VCaP (cell line): ENCODE data around the gene DIS3L2.

Source experiments
- H3K27ac ChIP-seq: fragments of 450-650 bp; 2 replicates; pipeline ENCODE4 v1.5.1; 2017
- TF ChIP-seq, protein P1 (sequence below): fragments of 450-650 bp; conservative IDR thresholded peaks from 2 replicates; pipeline ENCODE4 v1.5.1; 2017; ENCODE audit warnings: mild to moderate bottlenecking, moderate library complexity

The DIS3L2 gene

DNA sequence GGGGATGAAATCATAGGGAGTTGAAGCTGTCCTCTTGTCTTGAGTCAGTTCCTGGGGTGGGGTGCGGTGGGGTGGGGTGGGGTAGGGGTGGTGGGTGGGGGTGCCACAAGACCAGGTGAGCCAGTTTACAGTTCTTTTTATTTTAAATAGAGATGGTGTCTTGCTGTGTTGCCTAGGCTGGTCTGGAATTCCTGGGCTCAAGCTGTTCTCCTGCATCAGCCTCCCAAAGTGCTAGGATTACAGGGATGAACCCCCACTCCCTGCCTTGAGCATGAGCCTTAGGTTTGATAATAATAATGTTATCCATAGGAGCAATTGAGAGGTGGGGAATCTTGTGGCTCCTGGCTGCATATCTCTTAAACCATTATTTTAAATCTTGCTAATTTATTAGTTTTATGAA lies 234.0 kb downstream of the DIS3L2 start:
- H3K27ac ChIP-seq, result no peak overlapping the region
- TF ChIP-seq, protein P1, sequence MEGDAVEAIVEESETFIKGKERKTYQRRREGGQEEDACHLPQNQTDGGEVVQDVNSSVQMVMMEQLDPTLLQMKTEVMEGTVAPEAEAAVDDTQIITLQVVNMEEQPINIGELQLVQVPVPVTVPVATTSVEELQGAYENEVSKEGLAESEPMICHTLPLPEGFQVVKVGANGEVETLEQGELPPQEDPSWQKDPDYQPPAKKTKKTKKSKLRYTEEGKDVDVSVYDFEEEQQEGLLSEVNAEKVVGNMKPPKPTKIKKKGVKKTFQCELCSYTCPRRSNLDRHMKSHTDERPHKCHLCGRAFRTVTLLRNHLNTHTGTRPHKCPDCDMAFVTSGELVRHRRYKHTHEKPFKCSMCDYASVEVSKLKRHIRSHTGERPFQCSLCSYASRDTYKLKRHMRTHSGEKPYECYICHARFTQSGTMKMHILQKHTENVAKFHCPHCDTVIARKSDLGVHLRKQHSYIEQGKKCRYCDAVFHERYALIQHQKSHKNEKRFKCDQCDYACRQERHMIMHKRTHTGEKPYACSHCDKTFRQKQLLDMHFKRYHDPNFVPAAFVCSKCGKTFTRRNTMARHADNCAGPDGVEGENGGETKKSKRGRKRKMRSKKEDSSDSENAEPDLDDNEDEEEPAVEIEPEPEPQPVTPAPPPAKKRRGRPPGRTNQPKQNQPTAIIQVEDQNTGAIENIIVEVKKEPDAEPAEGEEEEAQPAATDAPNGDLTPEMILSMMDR, result no peak

DNA sequence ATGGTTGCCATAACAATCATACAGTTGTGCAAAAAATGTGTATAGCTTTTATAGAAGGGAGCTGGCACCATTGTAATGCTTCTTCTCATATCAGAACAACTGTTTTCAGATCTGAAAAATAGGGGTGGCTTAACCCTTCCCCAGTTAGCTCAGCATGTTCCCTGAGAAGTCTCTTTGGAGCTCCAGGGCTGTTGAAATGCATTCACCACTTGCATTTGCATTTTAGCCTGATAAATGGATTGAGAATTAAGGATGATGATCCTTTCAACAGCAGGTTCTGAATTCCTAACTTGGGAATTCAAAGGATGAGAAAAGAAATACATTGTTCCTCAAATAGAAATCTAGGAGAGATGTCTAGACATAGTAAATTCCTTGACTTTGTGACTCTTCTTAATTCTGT lies 235.3 kb downstream of the DIS3L2 start:
- TF ChIP-seq, protein P1, result no peak
- no peak overlapping the region for H3K27ac ChIP-seq

DNA sequence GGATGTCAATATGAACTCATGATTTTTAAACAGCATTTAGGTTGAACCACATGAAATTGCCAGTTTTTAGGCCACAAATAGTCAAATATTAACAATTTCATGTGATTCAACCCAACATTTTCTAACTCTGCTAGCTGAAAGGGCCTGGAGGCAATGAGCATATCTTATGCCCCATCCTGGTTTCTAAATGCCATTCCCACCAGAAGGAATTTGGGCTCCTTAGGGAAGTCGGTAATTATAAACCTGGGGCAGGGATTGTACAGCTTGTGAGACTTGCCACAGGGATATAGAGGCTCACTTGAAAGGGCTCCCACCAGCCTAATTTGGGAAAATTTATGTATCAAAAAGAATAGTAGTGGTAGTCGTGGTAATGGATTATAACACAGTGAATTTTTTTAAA lies 238.7 kb downstream of the DIS3L2 start:
- H3K27ac ChIP-seq, result no peak overlapping the region
- TF ChIP-seq, protein P1, result no peak

DNA sequence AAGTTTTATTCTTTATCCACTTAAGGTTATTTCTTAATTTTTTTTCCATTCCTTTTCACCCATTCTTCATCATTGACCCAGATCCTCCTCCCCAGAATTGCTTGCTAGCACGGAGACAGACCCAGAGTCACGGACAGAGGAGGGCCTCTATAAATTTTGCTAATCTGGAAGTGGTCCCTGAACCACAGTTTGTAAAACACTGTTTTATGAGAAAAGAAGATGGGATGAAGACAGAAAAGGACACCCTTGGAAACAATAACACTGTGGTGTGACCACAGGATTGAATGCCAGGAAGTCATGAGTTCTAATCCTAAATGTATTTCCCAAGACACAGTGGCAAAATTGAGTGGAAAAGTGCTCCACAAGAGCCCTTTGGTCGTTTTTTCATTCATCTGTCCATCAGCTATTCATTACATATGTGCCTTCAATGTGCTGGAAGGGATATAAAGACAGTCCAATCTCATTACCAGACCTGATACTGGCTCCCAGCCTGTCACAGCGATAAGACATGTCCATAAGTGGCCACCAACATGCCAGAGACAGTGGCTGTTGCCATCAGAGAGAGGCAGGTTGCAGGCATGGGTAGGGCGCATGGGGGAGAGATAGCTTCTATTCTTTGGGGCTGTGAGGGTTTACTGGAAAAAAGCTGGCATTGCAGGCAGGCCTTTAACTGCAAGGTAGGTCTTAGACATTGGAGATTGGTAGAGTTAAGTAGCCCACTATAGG lies 241.8 kb downstream of the DIS3L2 start:
- H3K27ac ChIP-seq, result no peak overlapping the region
- TF ChIP-seq, protein P1, result no peak

DNA sequence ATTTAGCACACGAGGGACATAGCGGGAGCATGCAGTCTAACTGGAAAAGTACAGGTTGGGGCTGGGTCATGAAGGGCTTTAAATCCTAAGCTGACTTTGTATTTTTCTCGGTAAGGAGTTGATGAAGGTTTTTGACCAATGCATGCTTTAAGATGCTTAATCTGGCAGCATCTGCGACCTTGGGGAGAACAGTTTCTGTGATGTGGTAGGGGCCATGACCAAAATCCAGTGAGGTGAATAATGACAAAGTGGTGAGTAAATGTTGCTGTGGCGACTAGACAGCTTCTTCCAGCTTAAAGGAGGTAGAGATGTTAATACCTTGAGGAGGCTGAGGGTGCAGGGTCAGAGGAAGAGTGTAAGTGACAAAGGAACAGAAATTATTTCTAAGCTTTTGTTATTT lies 242.4 kb downstream of the DIS3L2 start:
- peak overlapping the region; percentile 35; the same call in 1 of the 2 replicates for H3K27ac ChIP-seq
- TF ChIP-seq, protein P1, result no peak

DNA sequence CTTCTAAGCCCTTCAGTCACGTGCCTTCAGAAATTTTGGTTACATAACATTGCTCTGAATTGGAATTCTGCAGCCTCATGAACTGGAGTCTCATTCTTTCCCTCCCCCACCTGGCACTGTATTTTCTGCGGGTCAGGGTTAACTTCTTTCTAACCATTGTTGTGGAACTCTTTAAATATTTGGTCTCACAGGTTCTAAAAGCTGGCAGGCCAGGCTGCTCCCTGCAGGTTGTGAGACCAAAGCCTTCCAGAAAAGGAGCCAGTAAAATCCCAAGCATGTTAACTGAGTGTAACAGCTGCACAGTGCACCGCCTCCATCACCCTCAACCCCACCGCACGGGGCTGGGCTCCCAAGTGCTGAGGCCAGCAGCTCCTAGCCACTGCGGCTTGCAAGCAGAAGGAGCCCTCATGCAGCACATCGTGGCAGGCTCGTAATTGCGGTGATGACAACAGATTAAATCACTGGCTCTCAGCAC lies 243.0 kb downstream of the DIS3L2 start:
- peak overlapping the region; percentile 35; the same call in 1 of the 2 replicates for H3K27ac ChIP-seq
- TF ChIP-seq, protein P1, result no peak

DNA sequence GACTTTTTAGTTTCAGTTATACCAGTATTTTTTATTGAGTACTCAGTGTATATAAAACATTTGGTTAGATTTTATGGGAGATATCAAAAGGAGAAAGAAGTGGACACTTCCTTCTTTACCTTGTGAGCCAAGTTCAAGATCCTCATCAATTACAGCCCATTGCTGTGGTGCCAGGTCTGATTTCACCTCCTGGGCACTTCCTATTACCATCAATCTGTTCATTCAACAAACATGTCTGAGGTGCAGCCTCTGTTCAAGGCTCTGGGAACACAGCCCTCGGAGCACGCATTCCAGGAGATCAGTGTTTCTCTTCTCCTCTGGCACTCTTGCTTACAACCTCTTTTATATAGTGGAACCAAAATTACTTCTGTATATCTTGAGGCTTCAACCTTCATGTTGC lies 245.7 kb downstream of the DIS3L2 start:
- no peak overlapping the region for H3K27ac ChIP-seq
- TF ChIP-seq, protein P1, result no peak
